HL-60 (cell line): ENCODE results near the gene TRABD2B.

Experiments
- DNase-seq, 2 experiments: peaks; one replicate each; pipeline ENCODE4 v3.0.0-alpha.2; 2010 to 2020; ENCODE audit warnings: low read depth in 1 of 2, low spot score in 1 of 2
- H3K27ac ChIP-seq: fragments of 250-450 bp; sonication (Bioruptor Pico); replicated peaks from 2 replicates; pipeline ENCODE4 v1.5.1; 2020; ENCODE audit warnings: mild to moderate bottlenecking, moderate library complexity
- H3K27me3 ChIP-seq: fragments of 250-450 bp; sonication (Bioruptor Pico); 2 replicates; pipeline ENCODE4 v1.5.1; 2021; ENCODE audit warnings: mild to moderate bottlenecking, moderate library complexity; ENCODE audit not compliant: insufficient read depth, poor library complexity, severe bottlenecking
- H3K4me3 ChIP-seq: replicated peaks from 2 replicates; pipeline ENCODE4 v1.5.1; 2011; ENCODE audit warnings: mild to moderate bottlenecking, control low read depth, low read length; ENCODE audit not compliant: insufficient read depth
- CTCF ChIP-seq: IDR thresholded peaks from one replicate; pipeline ENCODE4 v1.5.1; 2011; ENCODE audit warnings: low read length, control low read depth, inconsistent platforms; ENCODE audit not compliant: insufficient read depth
- GABPA ChIP-seq: IDR thresholded peaks from 2 replicates; pipeline ENCODE4 v1.6.1; 2012; ENCODE audit warnings: low read depth
- POLR2AphosphoS5 ChIP-seq: IDR thresholded peaks from 2 replicates; pipeline ENCODE4 v1.6.1; 2012; ENCODE audit warnings: low read depth
- SPI1 ChIP-seq: IDR thresholded peaks from 2 replicates; pipeline ENCODE4 v1.6.1; 2012; ENCODE audit warnings: low read depth, mild to moderate bottlenecking, borderline replicate concordance
- TF ChIP-seq, protein P1 (sequence below): IDR thresholded peaks from 2 replicates; pipeline ENCODE4 v1.6.1; 2012; ENCODE audit warnings: low read depth; ENCODE audit not compliant: insufficient replicate concordance

Gene TRABD2B

DNA sequence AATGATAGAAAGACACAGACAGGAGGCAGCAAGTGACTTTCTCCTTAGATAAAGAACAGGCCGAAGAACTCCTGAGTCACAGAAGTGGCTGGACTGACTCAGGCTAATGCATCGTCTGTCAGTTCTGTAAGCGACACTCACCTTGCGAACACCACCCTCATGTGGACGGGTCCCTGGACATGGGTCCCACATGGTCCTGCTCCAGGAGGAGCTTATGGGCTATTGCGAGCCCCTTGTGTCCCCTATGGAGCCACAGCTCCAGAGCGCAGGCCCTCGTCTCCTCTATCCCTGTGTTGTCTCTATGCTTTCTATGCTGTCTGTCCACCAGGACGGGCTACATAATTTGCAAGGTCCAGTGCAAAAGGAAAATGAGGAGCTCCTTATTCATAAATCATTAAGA is 85.8 kb downstream of the TRABD2B start:
- DNase-seq, result no peak
- Histone ChIP-seq H3K27me3 (peaks cover 4% of the 10 kb centered on the region), H3K4me3 (no peak overlapping the region), H3K27ac (no peak overlapping the region)
- TF ChIP-seq SPI1 (no peak), POLR2AphosphoS5 (no peak), CTCF (no peak), GABPA (no peak)
- TF ChIP-seq, protein P1, sequence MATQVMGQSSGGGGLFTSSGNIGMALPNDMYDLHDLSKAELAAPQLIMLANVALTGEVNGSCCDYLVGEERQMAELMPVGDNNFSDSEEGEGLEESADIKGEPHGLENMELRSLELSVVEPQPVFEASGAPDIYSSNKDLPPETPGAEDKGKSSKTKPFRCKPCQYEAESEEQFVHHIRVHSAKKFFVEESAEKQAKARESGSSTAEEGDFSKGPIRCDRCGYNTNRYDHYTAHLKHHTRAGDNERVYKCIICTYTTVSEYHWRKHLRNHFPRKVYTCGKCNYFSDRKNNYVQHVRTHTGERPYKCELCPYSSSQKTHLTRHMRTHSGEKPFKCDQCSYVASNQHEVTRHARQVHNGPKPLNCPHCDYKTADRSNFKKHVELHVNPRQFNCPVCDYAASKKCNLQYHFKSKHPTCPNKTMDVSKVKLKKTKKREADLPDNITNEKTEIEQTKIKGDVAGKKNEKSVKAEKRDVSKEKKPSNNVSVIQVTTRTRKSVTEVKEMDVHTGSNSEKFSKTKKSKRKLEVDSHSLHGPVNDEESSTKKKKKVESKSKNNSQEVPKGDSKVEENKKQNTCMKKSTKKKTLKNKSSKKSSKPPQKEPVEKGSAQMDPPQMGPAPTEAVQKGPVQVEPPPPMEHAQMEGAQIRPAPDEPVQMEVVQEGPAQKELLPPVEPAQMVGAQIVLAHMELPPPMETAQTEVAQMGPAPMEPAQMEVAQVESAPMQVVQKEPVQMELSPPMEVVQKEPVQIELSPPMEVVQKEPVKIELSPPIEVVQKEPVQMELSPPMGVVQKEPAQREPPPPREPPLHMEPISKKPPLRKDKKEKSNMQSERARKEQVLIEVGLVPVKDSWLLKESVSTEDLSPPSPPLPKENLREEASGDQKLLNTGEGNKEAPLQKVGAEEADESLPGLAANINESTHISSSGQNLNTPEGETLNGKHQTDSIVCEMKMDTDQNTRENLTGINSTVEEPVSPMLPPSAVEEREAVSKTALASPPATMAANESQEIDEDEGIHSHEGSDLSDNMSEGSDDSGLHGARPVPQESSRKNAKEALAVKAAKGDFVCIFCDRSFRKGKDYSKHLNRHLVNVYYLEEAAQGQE, result no peak

- H3K4me3 ChIP-seq, result no peak overlapping the region
- TF ChIP-seq SPI1 (no peak), GABPA (no peak), CTCF (no peak), POLR2AphosphoS5 (no peak)
- TF ChIP-seq, protein P1, result no peak
- peaks cover 2% of the 10 kb centered on the region for H3K27me3 ChIP-seq
- DNase-seq, result no peak
- no peak overlapping the region for H3K27ac ChIP-seq
Measured at GRCh38 chr1:47908258-47908657, 88.9 kb downstream of the TRABD2B start.

DNA sequence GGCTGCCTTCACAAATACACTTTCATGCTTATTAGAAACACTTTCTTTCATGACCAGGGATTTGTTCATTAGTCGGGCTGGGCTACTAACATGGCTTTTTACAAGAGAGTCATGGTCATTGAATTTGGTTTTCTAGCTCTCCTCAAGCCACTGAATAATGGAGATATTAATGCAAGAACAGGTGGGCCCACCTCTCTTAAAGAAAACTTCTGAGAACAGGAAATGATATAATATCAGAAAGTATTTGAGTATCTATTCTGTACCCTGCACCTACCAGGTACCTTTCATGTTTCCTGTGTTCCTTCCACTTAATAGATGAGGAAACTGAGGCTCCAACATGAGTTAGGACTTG is 90.0 kb downstream of the TRABD2B start:
- Histone ChIP-seq H3K27ac (no peak overlapping the region), H3K27me3 (peaks cover 2% of the 10 kb centered on the region), H3K4me3 (no peak overlapping the region)
- no peak for TF ChIP-seq POLR2AphosphoS5
- TF ChIP-seq GABPA, result no peak
- no peak for TF ChIP-seq SPI1
- no peak for TF ChIP-seq CTCF
- TF ChIP-seq, protein P1, result no peak
- DNase-seq, result no peak
